Midbrain (tissue), 1 donor: ENCODE measurements around the gene FERMT3.

Experiments
- DNase-seq: peaks from one replicate; lab custom pipeline; 2025; lab: John Stamatoyannopoulos, UW

FERMT3 gene

GRCh38 chr11:64264371-64264852 is 57.9 kb downstream of the FERMT3 start:
- no peak for DNase-seq

- no peak for DNase-seq
Observed at GRCh38 chr11:64265176-64266160, 58.9 kb downstream of the FERMT3 start.

- no peak for DNase-seq
Observed at GRCh38 chr11:64266339-64266738, 59.8 kb downstream of the FERMT3 start.

GRCh38 chr11:64267207-64267945 is 60.9 kb downstream of the FERMT3 start:
- DNase-seq, result no peak

- DNase-seq, result peak; percentile 14
Observed at GRCh38 chr11:64268025-64268892, 61.7 kb downstream of the FERMT3 start.

GRCh38 chr11:64268893-64269539 is 62.5 kb downstream of the FERMT3 start:
- DNase-seq, result peak; percentile 68

- DNase-seq, result peak; percentile 100
Observed at GRCh38 chr11:64269540-64270220, 63.2 kb downstream of the FERMT3 start.
